GM21515 (cell line): ENCODE data around the gene BCAR1.
"Not testable (repeated sequence)": the region's sequence is repeated elsewhere in the genome, so short reads cannot be mapped to it uniquely, and the experiment has no call there.

Experiments
- ATAC-seq: cut with Tn5 transposase; IDR thresholded peaks from one replicate; pipeline ENCODE4 v1.9.1; 2021; ENCODE audit not compliant: unreplicated experiment

Gene BCAR1

GRCh38 chr16:75240633-75241032 lies 10.8 kb downstream of the BCAR1 start:
- not testable (repeated sequence) for ATAC-seq

GRCh38 chr16:75239542-75240122 lies 11.8 kb downstream of the BCAR1 start:
- ATAC-seq: no peak

GRCh38 chr16:75238853-75239541 lies 12.4 kb downstream of the BCAR1 start:
- no peak for ATAC-seq

- no peak for ATAC-seq
Observed at GRCh38 chr16:75238132-75238852, 13.1 kb downstream of the BCAR1 start.

- no peak for ATAC-seq
Observed at GRCh38 chr16:75237398-75238131, 13.9 kb downstream of the BCAR1 start.

- ATAC-seq: no peak
Observed at GRCh38 chr16:75236736-75237397, 14.6 kb downstream of the BCAR1 start.

GRCh38 chr16:75236232-75236631 lies 15.2 kb downstream of the BCAR1 start:
- ATAC-seq: no peak

GRCh38 chr16:75235721-75236193 lies 15.7 kb downstream of the BCAR1 start:
- no peak for ATAC-seq

- ATAC-seq: no peak
Observed at GRCh38 chr16:75234856-75235696, 16.3 kb downstream of the BCAR1 start.

GRCh38 chr16:75233611-75233938 lies 17.8 kb downstream of the BCAR1 start:
- no peak for ATAC-seq

- ATAC-seq: no peak
Observed at GRCh38 chr16:75231570-75231969, 19.9 kb downstream of the BCAR1 start.

- no peak for ATAC-seq
Observed at GRCh38 chr16:75230471-75231110, 20.8 kb downstream of the BCAR1 start.

GRCh38 chr16:75229172-75230031 lies 22.0 kb downstream of the BCAR1 start:
- no peak for ATAC-seq

- no peak for ATAC-seq
Observed at GRCh38 chr16:75228143-75228976, 23.1 kb downstream of the BCAR1 start.

- no peak for ATAC-seq
Observed at GRCh38 chr16:75227361-75228142, 23.9 kb downstream of the BCAR1 start.

GRCh38 chr16:75226550-75227360 lies 24.7 kb downstream of the BCAR1 start:
- ATAC-seq: no peak
